GM19397 (cell line): Measurements from ENCODE around the gene MEAF6.

ENCODE experiments used
- ATAC-seq: cut with Tn5 transposase; IDR thresholded peaks from one replicate; pipeline ENCODE4 v1.9.1; 2021; ENCODE audit warnings: mild to moderate bottlenecking, moderate library complexity; ENCODE audit not compliant: unreplicated experiment

MEAF6 gene

DNA sequence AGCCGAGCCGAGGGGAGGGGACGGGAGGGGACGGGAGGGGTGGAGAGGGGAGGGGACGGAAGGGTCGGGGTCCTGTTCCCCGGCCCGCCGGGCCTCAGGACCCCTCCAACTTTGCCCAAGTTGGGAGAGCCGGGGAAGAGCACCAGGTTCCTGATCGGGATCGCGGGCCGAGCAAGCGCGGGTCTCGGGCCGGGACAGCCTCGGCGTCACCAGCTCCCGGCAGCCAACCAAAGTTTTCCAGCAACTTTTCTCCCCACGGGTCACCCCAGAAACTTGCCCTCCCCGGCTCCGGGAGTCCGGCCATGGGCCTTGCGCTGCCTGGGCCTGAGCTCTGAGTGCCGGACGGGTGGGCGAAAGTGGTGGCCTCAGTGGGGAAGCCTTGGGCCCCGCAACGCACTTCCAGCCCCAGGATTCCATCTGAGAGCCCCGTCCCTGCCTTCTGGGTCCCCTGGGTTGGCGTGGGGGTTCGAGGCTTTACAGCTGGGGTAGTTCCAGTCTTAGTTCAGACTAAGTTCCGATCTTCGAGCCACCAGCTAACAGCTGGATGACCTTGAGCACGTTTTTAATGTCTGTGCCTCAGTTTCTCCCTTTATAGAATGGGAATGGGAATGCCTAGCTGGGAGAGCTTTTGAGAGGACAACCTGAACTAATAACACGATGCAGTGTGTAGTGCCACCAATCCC lies 39.7 kb downstream of the MEAF6 start:
- ATAC-seq, result no peak

- peak; percentile 71 for ATAC-seq
Measured at GRCh38 chr1:37474046-37474696, 40.4 kb downstream of the MEAF6 start, which contains the start of gene ZC3H12A. ZC3H12A (plus strand) TSS chr1:37474580; CDS start chr1:37475497, 917 bp downstream.

GRCh38 chr1:37473431-37474045 lies 41.0 kb downstream of the MEAF6 start:
- ATAC-seq, result no peak

- ATAC-seq, result no peak
Measured at GRCh38 chr1:37472994-37473393, 41.6 kb downstream of the MEAF6 start.

GRCh38 chr1:37472281-37472680 lies 42.3 kb downstream of the MEAF6 start:
- ATAC-seq, result no peak

DNA sequence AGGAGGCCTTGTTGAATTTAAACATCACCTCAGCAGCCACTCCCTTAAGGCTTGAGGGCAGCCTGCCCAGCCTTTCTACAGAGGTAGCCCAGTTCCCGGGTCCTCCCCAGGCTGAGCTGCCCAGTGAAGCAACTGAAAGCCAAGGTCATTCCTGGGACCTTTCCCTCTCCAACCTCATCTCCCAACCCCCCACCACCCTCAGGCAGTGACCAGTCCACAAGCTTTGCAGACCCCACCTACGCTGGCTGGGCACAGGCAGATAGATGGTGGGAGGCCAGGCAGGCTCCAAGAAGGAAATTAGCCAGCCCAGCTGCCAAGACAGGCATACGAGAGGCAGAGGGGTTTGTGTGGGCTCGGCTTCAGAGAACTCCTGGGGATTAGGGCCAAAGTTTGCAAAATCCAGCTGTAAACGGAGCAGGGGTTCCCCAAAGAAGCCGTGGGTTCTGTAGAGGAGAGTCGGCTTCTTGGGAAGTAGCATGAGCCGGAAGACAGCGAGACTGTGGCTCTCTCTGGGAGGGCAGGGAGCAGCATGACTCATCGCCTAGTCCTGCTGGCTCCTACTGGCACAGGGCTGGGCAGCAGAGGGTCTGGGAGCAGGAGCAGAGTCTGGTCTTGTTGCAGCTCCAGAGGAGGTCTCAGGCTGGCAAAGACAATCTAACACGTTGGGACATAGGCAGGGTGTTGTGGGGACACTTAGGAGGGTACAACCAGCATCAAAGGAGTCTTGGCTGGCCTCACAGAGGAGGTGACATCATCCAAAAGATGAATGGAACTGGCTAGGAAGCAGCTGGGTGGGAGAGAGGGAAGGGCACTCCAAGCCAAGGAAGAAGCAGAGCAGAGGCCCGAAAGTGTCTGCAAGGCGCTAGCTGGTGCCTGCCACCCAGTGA lies 43.0 kb downstream of the MEAF6 start:
- no peak for ATAC-seq

DNA sequence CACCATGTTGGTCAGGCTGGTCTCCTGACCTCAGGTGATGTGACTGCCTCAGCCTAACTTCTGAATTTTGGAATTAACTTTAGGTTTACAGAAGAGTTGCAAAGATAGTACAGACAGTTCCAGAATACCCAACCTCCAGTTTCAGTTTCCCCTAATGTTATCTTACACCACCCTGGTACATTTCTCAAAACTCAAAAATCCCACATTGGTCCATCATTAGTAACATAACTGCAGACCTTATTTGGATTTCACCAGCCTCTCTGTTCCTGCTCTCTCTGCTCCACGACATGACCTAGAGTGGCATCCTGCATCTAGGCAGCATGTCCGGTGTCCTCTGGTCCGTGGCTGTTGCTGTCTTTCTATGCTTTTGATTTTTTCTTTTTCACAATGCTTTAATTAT lies 45.2 kb downstream of the MEAF6 start:
- ATAC-seq, result no peak

DNA sequence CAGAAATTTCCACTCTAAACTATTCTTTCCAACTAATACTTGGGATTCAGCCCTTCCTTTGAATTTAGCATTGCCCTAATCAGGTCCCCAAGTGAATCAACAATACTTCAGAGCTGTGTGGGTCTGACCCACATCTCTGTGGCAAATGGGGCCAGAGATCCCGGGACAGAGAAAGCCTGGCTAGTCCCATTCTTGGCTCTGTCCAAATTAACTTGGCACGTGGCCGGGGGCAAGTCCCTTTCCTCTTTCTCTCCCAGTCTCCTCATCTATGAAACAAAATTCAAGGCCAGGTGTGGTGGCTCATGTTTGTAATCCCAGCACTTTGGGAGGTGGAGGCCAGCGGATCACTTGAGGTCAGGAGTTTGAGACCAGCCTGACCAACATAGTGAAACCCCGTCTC lies 46.5 kb downstream of the MEAF6 start:
- ATAC-seq, result no peak

GRCh38 chr1:37465593-37466517 lies 48.7 kb downstream of the MEAF6 start:
- no peak for ATAC-seq

DNA sequence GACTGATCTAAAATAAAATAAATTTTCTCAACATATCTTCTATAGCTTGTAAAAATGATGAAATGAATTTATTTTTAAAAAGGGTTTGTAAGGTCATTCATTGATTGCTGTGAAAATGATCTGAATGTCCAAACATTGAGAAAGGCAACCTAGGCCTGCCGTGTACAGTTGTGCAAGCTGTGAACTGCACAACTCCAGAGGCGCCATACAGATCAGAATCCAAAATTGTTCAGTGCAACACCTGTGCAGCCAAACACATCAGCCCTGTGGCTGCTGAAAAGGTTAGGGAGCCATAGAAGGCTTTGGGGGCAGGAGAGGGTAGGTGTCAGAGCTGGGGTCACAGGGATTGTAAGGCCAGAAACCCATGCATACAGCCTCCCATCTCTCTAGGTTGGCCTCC lies 50.1 kb downstream of the MEAF6 start:
- no peak for ATAC-seq

- ATAC-seq, result no peak
Measured at GRCh38 chr1:37461698-37462436, 52.7 kb downstream of the MEAF6 start.

GRCh38 chr1:37458551-37458950 lies 56.0 kb downstream of the MEAF6 start:
- no peak for ATAC-seq

- ATAC-seq, result no peak
Measured at GRCh38 chr1:37456614-37457013, 58.0 kb downstream of the MEAF6 start.

DNA sequence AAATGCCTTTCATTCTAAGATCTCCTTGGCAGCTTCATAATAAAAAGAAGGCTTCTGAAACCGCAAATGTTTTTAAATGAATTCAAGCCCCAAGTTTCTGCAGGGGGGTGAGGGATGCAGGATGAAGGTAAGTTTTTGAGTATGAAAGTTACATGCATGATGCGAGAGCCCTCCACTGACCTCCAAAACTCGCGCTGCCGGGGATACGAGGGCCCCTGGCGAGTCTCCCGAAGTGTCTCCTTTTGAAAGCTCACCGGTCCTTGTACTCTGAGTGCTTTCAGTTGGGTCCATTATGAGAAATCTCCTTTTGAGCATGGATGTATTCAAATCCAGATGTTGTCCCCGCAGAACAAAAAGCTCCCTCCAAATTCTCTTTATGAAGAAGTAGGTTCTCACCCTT lies 59.0 kb downstream of the MEAF6 start:
- no peak for ATAC-seq

DNA sequence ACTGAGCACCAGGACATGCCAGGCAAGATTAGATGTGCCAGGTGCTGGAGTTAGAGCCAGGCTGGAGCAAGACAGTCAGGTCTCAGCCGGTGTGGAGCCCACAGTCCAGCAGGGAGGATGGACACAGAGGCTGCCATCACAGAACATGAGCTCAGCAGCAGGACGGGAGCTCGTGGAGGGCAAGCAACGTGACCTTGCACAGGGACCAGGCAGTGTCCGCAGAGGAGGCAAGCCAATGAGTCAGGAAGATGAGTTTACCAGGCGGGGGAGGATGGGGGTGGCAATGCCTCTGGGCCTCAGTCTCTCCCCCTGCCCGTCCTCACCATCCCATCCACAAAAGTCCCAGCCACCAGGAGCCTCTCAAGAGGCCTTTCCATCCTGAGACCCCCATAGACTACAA lies 60.9 kb downstream of the MEAF6 start:
- no peak for ATAC-seq

DNA sequence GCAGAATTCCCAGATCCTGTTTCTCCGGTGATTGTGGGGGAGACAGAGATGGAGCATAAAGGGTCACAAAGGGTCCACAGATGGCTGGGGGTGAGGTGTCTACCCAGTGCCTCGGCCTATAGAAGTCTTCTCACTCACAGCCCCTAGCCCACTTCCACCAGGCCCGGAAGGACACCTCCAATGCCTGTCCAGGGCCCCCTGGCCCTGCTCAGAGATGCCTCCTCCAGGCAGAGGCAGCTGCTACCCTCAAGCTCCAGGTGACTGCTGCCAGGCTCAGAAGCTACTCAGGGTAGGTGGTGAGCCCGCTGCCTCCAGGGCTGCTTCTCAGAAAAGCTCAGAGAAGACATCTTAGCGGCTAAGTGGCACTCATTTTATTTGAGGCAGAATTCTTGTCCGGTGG lies 62.1 kb downstream of the MEAF6 start:
- ATAC-seq, result no peak

DNA sequence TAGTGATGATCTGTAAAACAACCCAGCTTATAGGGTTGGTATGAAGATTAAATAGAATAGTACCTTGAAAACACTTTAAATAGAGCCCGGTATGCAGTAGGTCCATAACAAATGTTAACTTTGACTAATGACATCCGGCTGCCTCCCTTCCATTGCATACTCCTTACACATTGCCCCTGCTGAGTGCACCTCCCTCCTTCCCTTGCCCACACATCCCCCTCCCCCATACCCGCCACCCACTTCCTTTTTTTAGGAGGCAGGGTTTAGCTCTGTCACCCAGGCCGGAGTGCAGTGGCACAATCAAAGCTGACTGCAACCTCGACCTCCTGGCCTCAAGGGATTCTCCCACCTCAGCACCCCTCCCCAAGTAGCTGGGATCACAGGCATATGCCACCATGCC lies 64.6 kb downstream of the MEAF6 start:
- ATAC-seq, result no peak

GRCh38 chr1:37448691-37449417 lies 65.7 kb downstream of the MEAF6 start:
- no peak for ATAC-seq

GRCh38 chr1:37448185-37448584 lies 66.4 kb downstream of the MEAF6 start:
- ATAC-seq, result no peak
